Dermis blood vessel endothelial cell (primary cell): ENCODE data around the gene B4GALNT3. TPM values are rescaled to one million over a fixed set of nuclear protein-coding genes. Genes with fewer than 3 reads are reported as not detected.
A peak's percentile ranks its signal among the peaks of the same experiment; 100 is the strongest.

Source experiments
- DNase-seq: peaks from one replicate; pipeline ENCODE4 v3.0.0; 2010
- total RNA-seq: library from RNA; depleted of rRNA; stranded (reverse); fragments of >200 nt; gene quantifications from 2 replicates; pipeline ENCODE4 v1.2.3, GENCODE V29; 2014

Gene B4GALNT3
- total RNA-seq, 1 donor from 2014 or later: not detected

GRCh38 chr12:560691-561390 lies 101.1 kb downstream of the B4GALNT3 start:
- DNase-seq: no peak

GRCh38 chr12:561391-561705 lies 101.6 kb downstream of the B4GALNT3 start:
- no peak for DNase-seq

- DNase-seq: peak; percentile 54
These were observed 102.3 kb downstream of the B4GALNT3 start for GRCh38 chr12:561908-562593.

GRCh38 chr12:562634-563033 lies 102.9 kb downstream of the B4GALNT3 start:
- DNase-seq: no peak

GRCh38 chr12:563250-563781 lies 103.6 kb downstream of the B4GALNT3 start:
- DNase-seq: no peak

- no peak for DNase-seq
These were observed 104.1 kb downstream of the B4GALNT3 start for GRCh38 chr12:563787-564298.

- DNase-seq: no peak
These were observed 105.4 kb downstream of the B4GALNT3 start for GRCh38 chr12:565161-565560.

- DNase-seq: no peak
These were observed 105.9 kb downstream of the B4GALNT3 start for GRCh38 chr12:565589-566105.

GRCh38 chr12:568486-568885 lies 108.7 kb downstream of the B4GALNT3 start:
- DNase-seq: no peak

GRCh38 chr12:569091-569676 lies 109.4 kb downstream of the B4GALNT3 start:
- no peak for DNase-seq

GRCh38 chr12:569803-570434 lies 110.2 kb downstream of the B4GALNT3 start:
- peak; percentile 89 for DNase-seq

- DNase-seq: peak; percentile 87
These were observed 110.7 kb downstream of the B4GALNT3 start for GRCh38 chr12:570435-570920.

GRCh38 chr12:570921-571794 lies 111.4 kb downstream of the B4GALNT3 start:
- peak; percentile 69 for DNase-seq

GRCh38 chr12:571795-572531 lies 112.2 kb downstream of the B4GALNT3 start:
- DNase-seq: peak; percentile 11

GRCh38 chr12:572532-572899 lies 112.8 kb downstream of the B4GALNT3 start:
- peak; percentile 32 for DNase-seq

- no peak for DNase-seq
These were observed 113.5 kb downstream of the B4GALNT3 start for GRCh38 chr12:573232-573631.

GRCh38 chr12:574475-575128 lies 114.9 kb downstream of the B4GALNT3 start:
- no peak for DNase-seq

GRCh38 chr12:575129-575502 lies 115.4 kb downstream of the B4GALNT3 start:
- DNase-seq: no peak

- DNase-seq: peak; percentile 73
These were observed 116.3 kb downstream of the B4GALNT3 start for GRCh38 chr12:575948-576614.

GRCh38 chr12:576615-577110 lies 116.9 kb downstream of the B4GALNT3 start:
- no peak for DNase-seq
